Duodenal mucosa (tissue), 2 donors: ENCODE data around the gene NLRP4.

Experiments used
- H3K27ac ChIP-seq: one replicate; pipeline ENCODE4 v1.7.0; 2013; ENCODE audit warnings: low read depth, low read length
- H3K27me3 ChIP-seq, 2 donors: one replicate each; pipeline ENCODE4 v1.7.0; 2013; ENCODE audit warnings: low read length in 2 of 2, control low read depth in 1 of 2; ENCODE audit not compliant: insufficient read depth in 2 of 2, control insufficient read depth in 1 of 2
- H3K36me3 ChIP-seq, 2 donors: one replicate each; pipeline ENCODE4 v1.7.0; 2013; ENCODE audit warnings: low read length in 2 of 2, control low read depth in 1 of 2; ENCODE audit not compliant: insufficient read depth in 2 of 2, control insufficient read depth in 1 of 2
- H3K4me1 ChIP-seq, 2 donors: one replicate each; pipeline ENCODE4 v1.7.0; 2013; ENCODE audit warnings: low read length in 2 of 2, control low read depth in 1 of 2; ENCODE audit not compliant: insufficient read depth in 2 of 2, control insufficient read depth in 1 of 2
- H3K4me3 ChIP-seq, 2 donors: one replicate each; pipeline ENCODE4 v1.7.0; 2013; ENCODE audit warnings: low read length in 2 of 2, low read depth in 1 of 2
- H3K9ac ChIP-seq, 2 donors: one replicate each; pipeline ENCODE4 v1.7.0; 2013; ENCODE audit warnings: low read length in 2 of 2, low read depth in 1 of 2
- H3K9me3 ChIP-seq, 2 donors: one replicate each; pipeline ENCODE4 v1.7.0; 2013; ENCODE audit warnings: low read length in 2 of 2, control low read depth in 1 of 2; ENCODE audit not compliant: control insufficient read depth in 1 of 2

NLRP4 gene

GRCh38 chr19:55836340-55836739 lies at the start of gene NLRP4:
TSS of gene NLRP4 (plus strand) at chr19:55836540. CDS start at chr19:55852081, 15,541 bp downstream.
- Histone ChIP-seq H3K27me3 (no peaks in the 10 kb centered on the region), H3K4me1 (no peaks in the 10 kb centered on the region), H3K36me3 (no peaks in the 10 kb centered on the region), H3K27ac (no peak within 1 kb of the TSS), H3K9ac (no peak within 1 kb of the TSS), H3K9me3 (no peaks in the 10 kb centered on the region), H3K4me3 (no peak within 1 kb of the TSS)

GRCh38 chr19:55795021-55795420 lies 41.3 kb upstream of the NLRP4 start:
- H3K36me3 ChIP-seq, result no peaks in the 10 kb centered on the region
- H3K27ac ChIP-seq, result no peak overlapping the region
- H3K4me3 ChIP-seq, result no peak overlapping the region
- H3K9ac ChIP-seq, result no peak overlapping the region
- no peaks in the 10 kb centered on the region for H3K9me3 ChIP-seq
- no peaks in the 10 kb centered on the region for H3K27me3 ChIP-seq
- H3K4me1 ChIP-seq, result no peaks in the 10 kb centered on the region

- Histone ChIP-seq H3K36me3 (no peaks in the 10 kb centered on the region), H3K27ac (no peak overlapping the region), H3K4me1 (no peaks in the 10 kb centered on the region), H3K4me3 (no peak overlapping the region), H3K9me3 (no peaks in the 10 kb centered on the region), H3K27me3 (no peaks in the 10 kb centered on the region), H3K9ac (no peak overlapping the region)
Observed at GRCh38 chr19:55801416-55801815, 34.9 kb upstream of the NLRP4 start.

- no peaks in the 10 kb centered on the region for H3K36me3 ChIP-seq
- no peak overlapping the region for H3K9ac ChIP-seq
- H3K4me3 ChIP-seq, result no peak overlapping the region
- no peak overlapping the region for H3K27ac ChIP-seq
- no peaks in the 10 kb centered on the region for H3K9me3 ChIP-seq
- no peaks in the 10 kb centered on the region for H3K27me3 ChIP-seq
- H3K4me1 ChIP-seq, result no peaks in the 10 kb centered on the region
Observed at GRCh38 chr19:55802281-55802680, 34.1 kb upstream of the NLRP4 start.

GRCh38 chr19:55809381-55810058 lies 26.8 kb upstream of the NLRP4 start:
- Histone ChIP-seq H3K9ac (no peak overlapping the region), H3K9me3 (no peaks in the 10 kb centered on the region), H3K4me1 (no peaks in the 10 kb centered on the region), H3K4me3 (peak overlapping the region; percentile 17 to 42), H3K27ac (no peak overlapping the region), H3K27me3 (no peaks in the 10 kb centered on the region), H3K36me3 (no peaks in the 10 kb centered on the region)

- no peaks in the 10 kb centered on the region for H3K36me3 ChIP-seq
- no peaks in the 10 kb centered on the region for H3K27me3 ChIP-seq
- no peaks in the 10 kb centered on the region for H3K4me1 ChIP-seq
- H3K9me3 ChIP-seq, result no peaks in the 10 kb centered on the region
- no peak overlapping the region for H3K27ac ChIP-seq
- H3K4me3 ChIP-seq, result no peak overlapping the region
- no peak overlapping the region for H3K9ac ChIP-seq
Observed at GRCh38 chr19:55811340-55811739, 25.0 kb upstream of the NLRP4 start.

- H3K9me3 ChIP-seq, result no peaks in the 10 kb centered on the region
- no peak overlapping the region for H3K9ac ChIP-seq
- H3K4me3 ChIP-seq, result no peak overlapping the region
- H3K27me3 ChIP-seq, result no peaks in the 10 kb centered on the region
- no peaks in the 10 kb centered on the region for H3K36me3 ChIP-seq
- no peak overlapping the region for H3K27ac ChIP-seq
- H3K4me1 ChIP-seq, result no peaks in the 10 kb centered on the region
Observed at GRCh38 chr19:55812449-55812848, 23.9 kb upstream of the NLRP4 start.

- Histone ChIP-seq H3K27me3 (no peaks in the 10 kb centered on the region), H3K36me3 (no peaks in the 10 kb centered on the region), H3K9ac (no peak overlapping the region), H3K4me3 (no peak overlapping the region), H3K27ac (no peak overlapping the region), H3K4me1 (no peaks in the 10 kb centered on the region), H3K9me3 (no peaks in the 10 kb centered on the region)
Observed at GRCh38 chr19:55813906-55814305, 22.4 kb upstream of the NLRP4 start.

- H3K4me1 ChIP-seq, result no peaks in the 10 kb centered on the region
- H3K27me3 ChIP-seq, result no peaks in the 10 kb centered on the region
- H3K36me3 ChIP-seq, result no peaks in the 10 kb centered on the region
- no peak overlapping the region for H3K9ac ChIP-seq
- no peak overlapping the region for H3K4me3 ChIP-seq
- no peaks in the 10 kb centered on the region for H3K9me3 ChIP-seq
- H3K27ac ChIP-seq, result no peak overlapping the region
Observed at GRCh38 chr19:55820037-55820436, 16.3 kb upstream of the NLRP4 start.

- Histone ChIP-seq H3K27ac (no peak overlapping the region), H3K4me3 (no peak overlapping the region), H3K9ac (no peak overlapping the region), H3K4me1 (no peaks in the 10 kb centered on the region), H3K27me3 (no peaks in the 10 kb centered on the region), H3K36me3 (no peaks in the 10 kb centered on the region), H3K9me3 (no peaks in the 10 kb centered on the region)
Observed at GRCh38 chr19:55830656-55831055, 5.7 kb upstream of the NLRP4 start.

- no peaks in the 10 kb centered on the region for H3K27me3 ChIP-seq
- H3K4me1 ChIP-seq, result no peaks in the 10 kb centered on the region
- no peak within 1 kb of the TSS for H3K27ac ChIP-seq
Observed at GRCh38 chr19:55831846-55832245, 4.5 kb upstream of the NLRP4 start, which contains the start of gene NLRP11. TSS of gene NLRP11 (minus strand) at chr19:55831999. CDS start at chr19:55818174, 13,825 bp downstream.

More at GRCh38 chr19:55831846-55832245, 4.5 kb upstream of the NLRP4 start, which contains the start of gene NLRP11:
- no peak within 1 kb of the TSS for H3K9ac ChIP-seq
- H3K9me3 ChIP-seq, result no peaks in the 10 kb centered on the region
- H3K36me3 ChIP-seq, result no peaks in the 10 kb centered on the region
- no peak within 1 kb of the TSS for H3K4me3 ChIP-seq
